OCI-LY1 (cell line): ENCODE measurements around the gene HIF1AN.

Experiments used
- CTCF ChIP-seq: fragments of 200-600 bp; sonication (generic), shearing (Covaris generic); IDR thresholded peaks from 2 replicates; pipeline ENCODE4 v1.5.1; 2017; ENCODE audit warnings: mild to moderate bottlenecking, antibody characterized with exemption, low read length, moderate library complexity, mixed read lengths
- EZH2 ChIP-seq: fragments of 200-600 bp; sonication (generic), shearing (Covaris generic); IDR thresholded peaks from 2 replicates; pipeline ENCODE4 v1.8.0; 2017; ENCODE audit warnings: borderline replicate concordance, mixed run types, mild to moderate bottlenecking, antibody characterized with exemption, low read length, moderate library complexity, mixed read lengths

GRCh38 chr10:100607439-100607838 lies 71.7 kb downstream of the HIF1AN start:
- TF ChIP-seq CTCF (no peak), EZH2 (no peak)
